Measurements from ENCODE around the gene TSHZ1.

Gene TSHZ1, protein sequence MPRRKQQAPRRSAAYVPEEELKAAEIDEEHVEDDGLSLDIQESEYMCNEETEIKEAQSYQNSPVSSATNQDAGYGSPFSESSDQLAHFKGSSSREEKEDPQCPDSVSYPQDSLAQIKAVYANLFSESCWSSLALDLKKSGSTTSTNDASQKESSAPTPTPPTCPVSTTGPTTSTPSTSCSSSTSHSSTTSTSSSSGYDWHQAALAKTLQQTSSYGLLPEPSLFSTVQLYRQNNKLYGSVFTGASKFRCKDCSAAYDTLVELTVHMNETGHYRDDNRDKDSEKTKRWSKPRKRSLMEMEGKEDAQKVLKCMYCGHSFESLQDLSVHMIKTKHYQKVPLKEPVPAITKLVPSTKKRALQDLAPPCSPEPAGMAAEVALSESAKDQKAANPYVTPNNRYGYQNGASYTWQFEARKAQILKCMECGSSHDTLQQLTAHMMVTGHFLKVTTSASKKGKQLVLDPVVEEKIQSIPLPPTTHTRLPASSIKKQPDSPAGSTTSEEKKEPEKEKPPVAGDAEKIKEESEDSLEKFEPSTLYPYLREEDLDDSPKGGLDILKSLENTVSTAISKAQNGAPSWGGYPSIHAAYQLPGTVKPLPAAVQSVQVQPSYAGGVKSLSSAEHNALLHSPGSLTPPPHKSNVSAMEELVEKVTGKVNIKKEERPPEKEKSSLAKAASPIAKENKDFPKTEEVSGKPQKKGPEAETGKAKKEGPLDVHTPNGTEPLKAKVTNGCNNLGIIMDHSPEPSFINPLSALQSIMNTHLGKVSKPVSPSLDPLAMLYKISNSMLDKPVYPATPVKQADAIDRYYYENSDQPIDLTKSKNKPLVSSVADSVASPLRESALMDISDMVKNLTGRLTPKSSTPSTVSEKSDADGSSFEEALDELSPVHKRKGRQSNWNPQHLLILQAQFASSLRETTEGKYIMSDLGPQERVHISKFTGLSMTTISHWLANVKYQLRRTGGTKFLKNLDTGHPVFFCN (N-terminal part only)

DNA sequence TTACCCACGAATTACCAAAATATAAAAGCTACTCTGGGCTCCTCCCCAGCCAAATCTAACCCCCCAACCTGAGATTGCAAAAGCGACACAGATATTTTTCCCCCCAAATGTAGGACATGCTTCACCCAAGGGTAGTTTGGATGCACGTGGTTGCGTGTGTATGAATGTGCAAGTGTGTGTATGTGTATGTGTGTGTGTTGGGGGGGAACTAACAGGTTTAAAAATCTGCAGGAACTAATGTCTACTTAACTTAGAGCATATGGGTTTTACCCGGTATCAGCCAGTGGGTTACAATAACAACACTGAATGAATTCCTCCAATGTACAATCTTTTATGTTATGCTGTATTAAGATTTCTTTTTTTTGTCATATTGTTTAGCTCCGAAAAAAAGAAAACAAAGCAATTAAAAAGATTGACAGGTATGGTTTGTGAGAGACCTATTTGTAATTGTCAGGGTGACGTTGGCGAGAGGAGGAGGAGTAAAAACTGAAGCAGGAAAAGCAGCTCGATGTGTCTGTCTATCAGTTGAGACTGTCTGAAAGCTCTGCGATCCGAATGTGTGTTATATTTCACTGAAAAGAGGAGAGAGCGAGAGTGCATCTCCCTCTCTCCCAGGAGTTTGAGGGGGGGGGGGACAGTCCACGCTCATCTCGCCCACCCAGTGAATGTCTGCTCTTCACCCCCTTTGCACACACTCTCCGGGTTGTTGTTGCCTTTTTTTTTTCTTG lies at the start of gene TSHZ1:
TSS of gene TSHZ1 (plus strand) at position 524 of the 728 bp plus-strand sequence. CDS start 1,080 bp downstream, outside the sequence.
- DNase-seq (ENCODE audit: low read depth, low spot score) = peak; percentile 54

DNA sequence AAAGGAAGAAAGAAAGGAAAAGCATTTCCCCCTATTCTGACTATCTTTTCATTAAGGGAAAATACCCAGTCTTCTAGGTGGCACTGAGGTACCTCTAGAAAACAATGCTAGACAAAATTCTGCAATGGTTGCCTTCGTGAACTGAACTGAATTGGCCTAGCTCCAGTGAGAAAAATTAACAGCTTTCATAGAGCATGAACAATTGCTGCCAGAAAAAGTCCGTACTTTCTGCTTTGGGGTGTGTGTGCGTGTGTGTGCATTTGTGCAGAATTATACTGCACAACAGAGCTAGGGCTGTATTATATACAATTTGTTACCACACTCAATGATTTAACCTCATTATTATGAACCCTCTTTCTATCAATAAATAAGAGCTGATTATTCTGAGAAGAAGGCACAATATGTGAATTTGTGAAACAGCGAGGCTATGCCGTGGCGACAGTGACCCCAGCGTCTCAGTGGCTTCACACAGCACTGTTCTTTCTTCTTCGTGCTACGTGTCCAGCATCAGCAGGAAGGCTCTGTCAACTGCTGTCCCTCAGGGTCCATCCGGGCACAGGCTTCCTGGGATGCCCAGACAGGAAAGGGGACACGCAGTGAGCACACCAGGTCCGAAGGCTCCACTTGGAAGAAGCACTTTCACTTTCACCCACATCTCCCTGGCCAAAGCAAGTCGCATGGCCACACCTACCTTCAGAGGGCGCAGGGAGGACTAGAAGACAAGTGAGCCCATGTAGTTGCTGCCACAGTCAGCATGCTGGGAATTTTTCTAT lies 49.2 kb upstream of the TSHZ1 start:
- no peak for DNase-seq (ENCODE audit: low read depth, low spot score)

DNA sequence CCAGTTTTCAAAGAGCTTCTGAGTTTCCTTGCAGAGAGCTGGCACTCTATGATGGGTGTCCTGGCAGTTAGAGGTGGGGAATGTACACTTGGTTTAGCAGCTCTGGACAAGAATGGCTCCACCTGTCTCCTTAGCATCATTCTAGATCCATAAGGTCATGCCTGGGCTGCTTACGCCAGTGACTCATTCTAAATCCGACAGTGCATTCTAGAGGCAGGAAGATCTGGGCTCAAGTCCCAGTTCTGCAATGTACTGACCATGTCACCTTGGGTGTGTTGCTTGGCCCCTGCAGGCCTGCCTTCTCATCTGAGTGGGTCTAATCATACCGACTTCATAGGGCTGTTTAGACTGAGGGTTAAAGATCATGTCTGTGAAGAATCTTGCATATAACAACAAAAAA lies 48.1 kb upstream of the TSHZ1 start:
- no peak for DNase-seq (ENCODE audit: low read depth, low spot score)

DNA sequence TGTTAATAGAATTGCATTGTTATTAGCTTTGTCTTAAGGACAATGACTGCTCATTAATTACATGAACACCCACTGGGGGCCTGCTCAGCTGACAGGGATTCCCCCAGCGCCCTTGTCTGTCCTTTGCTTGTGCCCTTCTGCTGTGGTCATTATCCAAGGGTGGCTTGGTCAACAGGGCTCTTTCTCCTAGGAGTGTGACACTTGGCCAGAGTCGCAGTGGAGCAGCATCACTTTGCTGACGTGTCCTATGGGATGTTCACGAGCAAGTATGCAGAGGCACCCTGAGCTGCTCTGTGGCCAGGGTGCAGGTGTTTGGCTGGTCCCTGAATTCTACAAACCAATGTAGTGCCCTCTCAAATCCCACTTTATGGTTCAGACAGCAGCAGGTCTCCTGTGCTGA lies 47.6 kb upstream of the TSHZ1 start:
- no peak for DNase-seq (ENCODE audit: low read depth, low spot score)

DNA sequence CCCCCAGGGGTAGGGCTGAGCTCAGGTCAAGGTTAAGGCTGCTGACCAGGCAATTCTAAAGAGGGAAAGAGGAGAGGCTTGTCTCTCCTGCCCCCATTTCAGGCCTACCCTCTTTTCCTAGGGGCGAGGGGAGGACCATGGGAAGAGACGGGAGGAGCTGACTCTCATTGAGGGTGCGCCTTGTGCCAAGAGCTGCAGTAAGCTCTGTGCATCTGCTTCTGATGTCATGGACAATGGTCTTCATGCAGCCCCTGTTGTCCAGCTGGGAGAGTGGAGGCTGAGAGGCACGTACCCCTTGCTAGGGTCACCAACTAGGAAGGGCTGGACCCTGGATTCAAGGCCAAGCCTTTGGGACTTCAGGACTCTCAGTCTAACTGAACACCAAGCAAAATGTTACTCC lies 46.9 kb upstream of the TSHZ1 start:
- no peak for DNase-seq (ENCODE audit: low read depth, low spot score)

DNA sequence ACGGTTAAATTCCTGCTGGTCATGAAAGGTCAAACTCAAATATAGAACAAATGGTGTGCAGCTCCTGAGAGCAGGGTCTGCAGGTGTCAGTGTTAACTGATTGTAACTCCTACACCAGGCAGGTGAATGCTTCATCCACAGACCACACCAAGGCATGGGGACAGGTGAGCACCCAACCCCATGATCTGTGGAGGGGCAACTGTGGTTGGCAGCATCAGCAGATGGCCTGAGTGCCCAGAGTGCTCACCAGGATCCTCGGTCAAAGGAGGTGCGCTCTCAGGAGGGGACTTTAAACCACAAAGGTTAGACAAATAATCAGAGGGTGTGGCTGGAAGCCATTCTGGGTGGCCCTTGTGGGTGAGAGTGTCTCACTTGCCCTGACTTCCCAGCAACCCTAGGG lies 46.1 kb upstream of the TSHZ1 start:
- DNase-seq (ENCODE audit: low read depth, low spot score) = no peak

DNA sequence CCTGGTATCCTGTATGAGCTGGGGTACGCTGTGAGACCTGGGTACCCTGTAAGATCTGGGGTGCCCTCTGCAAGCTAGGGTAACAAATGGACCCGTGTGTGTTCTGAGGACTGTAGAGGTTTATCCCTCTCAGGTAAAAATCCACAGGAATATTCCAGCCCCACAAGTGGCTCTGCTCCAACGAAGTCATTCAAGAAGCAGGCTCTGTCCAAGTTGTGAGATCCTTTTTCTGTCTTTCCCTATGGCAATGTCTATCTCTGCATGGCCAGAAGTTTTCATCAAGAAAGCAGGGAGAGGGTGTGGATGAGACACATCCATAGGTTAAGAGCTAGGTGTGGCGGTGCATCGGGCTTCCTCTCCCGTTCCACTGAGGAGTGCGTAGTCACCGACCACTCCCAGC lies 44.7 kb upstream of the TSHZ1 start:
- DNase-seq (ENCODE audit: low read depth, low spot score) = no peak

DNA sequence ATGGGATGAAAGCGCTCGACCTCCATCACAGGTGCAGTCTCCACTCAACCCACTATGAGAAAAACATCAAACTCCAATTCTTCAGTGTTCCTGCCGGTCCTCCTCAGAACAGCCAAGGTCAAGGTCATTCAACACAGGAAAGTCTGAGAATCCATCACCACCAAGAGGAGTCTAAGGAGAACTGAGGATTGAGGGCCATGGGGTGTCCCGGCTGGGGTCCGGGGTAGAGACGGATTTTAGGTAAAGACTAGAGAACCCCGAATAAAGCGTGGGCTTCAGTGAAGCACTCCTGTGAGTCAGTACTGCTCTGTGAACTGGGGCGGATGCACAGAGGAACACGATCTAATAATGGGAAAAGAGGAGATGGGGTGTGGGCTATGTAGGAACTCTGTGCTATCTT lies 43.5 kb upstream of the TSHZ1 start:
- no peak for DNase-seq (ENCODE audit: low read depth, low spot score)

DNA sequence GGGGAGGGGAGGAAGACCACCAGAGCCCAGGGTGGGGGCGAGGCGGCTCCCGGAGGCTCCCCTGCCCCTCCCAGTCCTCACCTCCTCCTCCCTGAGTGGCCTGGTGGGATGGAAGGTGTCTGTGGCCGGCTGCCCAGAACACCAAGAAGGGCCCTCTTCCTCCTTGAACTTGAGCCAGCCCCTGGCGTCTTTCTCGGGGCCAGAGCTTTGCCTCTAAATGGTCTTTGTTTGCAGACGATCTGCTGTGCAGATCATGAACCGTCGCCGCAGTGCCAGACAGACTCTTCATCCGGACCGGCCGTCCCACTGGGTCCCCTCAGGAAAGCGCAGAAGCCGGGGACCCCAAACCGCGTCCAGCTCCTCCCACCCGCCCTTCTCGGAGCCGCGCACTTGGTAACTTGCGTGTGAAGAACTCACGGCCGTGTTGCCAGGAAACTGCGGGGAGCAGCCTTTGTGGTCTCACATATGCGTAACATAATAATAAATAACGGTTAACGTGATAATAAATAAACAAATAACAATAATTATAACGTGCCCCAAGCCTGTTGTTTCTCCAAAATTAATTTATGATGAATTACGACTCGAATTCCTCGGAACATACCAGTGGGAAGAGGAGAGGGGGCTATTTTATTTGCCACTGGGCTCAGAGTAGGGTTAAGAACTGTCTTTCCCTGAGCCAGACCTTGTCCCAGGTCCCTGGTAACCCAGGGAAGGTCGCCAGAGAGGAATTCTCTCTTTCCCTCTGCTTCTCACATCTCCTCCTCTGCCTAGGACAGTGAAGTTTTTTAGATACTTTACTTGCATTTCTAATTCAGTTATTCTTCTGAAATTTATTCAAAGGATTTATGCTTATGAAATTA lies 42.6 kb upstream of the TSHZ1 start:
- no peak for DNase-seq (ENCODE audit: low read depth, low spot score)

DNA sequence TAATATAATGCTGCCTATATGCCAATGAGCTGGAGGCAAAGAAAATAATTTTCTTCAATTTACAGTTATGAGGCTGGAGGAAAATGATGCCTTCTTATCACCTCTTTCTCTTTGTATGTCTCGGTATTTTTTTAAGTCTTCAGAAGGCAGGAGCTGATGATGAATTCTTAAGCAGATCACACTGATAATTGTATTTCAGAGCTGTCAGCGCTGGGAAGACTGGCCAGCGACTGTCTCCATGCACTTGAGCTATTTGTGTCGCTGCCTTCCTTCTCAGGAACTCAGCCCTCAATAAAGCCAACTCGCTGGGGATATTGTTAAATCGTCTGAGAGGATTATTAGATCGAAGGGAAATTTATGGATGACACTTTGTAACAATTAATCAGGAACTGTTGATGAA lies 42.0 kb upstream of the TSHZ1 start:
- DNase-seq (ENCODE audit: low read depth, low spot score) = no peak

DNA sequence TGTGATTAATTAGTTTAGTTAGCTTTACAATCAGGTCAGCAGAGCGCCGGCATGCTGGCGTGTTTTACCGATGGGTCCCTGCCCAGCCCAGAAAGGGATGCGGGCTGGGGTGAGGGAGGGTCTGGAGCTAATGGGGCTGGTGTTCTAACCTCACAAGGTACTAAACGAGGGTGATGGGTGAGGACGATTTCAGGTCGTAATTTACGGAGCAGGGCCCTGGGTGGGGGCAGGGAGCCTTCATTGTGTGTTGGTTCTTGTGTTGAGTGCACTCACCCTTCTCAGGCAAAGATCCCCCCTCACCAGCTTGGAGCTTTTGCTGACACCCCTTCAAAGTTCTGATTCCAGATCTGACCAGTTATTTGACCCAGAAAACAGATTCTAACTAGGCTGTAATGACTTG lies 41.2 kb upstream of the TSHZ1 start:
- DNase-seq (ENCODE audit: low read depth, low spot score) = no peak

DNA sequence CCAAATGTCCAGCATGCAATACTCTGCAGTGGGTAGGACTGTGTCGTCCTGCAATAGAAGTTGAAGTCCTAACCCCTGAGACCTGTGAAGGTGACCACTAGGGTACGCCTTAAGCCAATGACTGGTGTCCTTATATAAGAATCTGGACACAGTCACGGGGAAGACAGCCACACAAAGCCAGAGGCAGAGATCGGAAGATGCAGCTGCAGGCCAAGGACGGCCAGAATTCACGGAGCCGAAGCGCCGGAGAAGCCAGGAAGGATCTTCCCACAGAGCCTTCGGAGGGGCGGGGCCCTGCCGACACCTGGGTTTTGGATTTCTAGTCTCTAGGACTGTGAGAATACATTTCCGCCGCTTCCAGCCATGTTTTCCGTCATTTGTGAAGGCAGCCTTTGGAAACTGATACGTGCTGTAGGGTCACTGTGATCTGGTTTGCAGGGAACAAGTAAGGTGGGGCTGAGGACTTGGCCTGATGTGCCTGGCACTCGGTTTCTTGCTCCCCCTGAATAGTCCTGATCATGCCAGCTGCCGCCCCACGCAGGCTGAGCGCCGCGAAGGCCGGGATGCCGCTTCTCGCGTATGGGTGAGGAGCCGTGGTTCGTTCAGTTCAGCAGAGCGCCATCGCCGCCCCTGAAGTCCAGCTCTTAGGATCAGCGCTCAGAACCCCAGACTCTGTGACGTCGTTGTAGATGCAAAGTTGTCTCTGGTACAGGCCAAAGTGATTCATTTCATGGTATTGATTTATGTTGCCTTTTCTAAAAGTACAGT lies 40.4 kb upstream of the TSHZ1 start:
- DNase-seq (ENCODE audit: low read depth, low spot score) = no peak

DNA sequence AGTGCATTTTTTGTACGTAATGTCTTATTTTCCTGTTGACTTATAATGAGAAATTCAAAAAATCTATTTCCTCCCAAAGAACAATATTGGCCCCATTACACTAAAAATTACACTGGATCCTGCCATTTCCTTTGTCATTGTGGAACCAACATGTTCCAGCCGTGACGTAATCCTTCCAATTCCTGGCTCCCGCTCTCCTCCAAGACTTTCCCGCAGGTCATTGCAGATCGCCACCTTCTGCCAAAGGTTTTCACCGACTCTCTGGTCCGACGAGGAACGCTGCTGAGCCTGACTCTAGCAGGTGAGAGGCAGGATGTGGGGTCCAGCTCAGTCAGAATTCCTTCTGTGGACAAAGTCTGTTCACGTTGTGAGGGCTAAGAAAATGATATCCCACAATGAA lies 39.7 kb upstream of the TSHZ1 start:
- DNase-seq (ENCODE audit: low read depth, low spot score) = no peak

DNA sequence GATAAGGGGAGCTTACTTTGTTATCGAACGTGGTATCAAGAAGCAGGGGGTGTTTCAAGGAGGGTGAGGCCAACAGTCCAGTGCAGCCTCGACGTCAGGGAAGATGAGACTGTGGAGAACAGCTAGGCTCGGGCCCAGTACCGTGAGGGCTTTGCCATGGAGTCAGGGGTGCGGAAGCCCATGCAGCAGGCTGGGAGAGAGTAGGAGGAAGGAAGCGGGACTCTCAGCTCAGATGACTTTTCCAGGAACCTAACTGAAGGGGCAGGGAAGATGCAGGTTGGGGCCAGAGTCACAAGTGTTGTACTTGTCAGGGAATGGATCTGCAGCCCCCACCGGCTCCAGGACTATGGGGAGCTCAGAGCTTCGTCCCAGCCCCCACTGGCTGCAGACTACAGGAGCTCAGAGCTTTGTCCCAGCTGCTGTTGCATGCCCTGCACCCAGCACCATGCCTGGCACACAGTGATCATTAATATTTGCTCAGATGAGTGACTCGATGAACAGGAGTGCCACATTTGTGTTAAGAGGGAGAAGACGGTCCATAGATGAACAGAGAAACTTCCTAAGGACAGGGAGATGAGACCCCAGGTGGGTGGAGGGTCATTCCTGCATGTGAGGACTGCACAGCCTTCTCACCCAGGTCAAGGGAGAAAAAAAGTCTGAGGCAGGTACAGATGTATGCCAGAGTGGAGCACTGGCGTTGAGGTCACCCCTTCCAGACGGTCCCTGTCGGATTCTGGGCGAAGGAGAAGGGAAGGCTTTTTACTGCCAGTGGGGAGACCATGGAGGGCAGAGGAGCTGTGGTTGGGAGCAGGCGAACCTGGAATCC lies 38.1 kb upstream of the TSHZ1 start:
- no peak for DNase-seq (ENCODE audit: low read depth, low spot score)

DNA sequence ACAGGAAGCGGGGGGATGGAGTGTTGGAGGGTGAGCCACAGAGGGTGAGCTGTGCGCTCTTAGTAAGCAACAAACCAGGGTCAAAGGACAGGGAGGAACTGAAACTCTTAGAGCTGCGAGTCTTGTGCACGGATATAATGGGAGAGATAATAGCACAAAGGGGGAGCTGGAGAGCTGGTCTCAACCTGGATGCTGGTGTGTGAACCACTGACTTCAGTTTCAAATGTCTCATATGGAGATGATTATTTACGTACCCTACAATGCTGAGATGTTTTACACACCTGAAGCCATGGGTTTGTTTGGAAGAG lies 37.5 kb upstream of the TSHZ1 start:
- DNase-seq (ENCODE audit: low read depth, low spot score) = no peak

DNA sequence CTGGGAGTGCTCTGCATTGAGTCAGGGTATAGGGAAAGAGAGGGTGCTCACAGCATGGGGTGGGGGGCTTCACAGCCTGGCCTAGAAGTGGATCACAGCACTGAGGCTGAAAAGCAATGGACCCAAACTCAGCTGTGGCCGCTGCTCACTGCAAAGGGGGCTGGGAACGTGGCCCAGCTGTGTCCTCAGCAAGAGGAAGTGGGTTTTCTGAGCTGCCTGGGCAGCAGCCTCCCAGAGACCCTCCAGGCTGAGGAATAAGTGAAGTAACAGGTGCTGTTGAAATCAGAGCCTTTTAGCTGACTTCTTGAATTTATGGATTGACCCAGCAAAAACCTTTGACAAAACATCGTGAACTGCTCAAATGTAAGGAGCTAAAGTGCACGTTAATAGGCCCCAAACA lies 36.9 kb upstream of the TSHZ1 start:
- DNase-seq (ENCODE audit: low read depth, low spot score) = no peak

DNA sequence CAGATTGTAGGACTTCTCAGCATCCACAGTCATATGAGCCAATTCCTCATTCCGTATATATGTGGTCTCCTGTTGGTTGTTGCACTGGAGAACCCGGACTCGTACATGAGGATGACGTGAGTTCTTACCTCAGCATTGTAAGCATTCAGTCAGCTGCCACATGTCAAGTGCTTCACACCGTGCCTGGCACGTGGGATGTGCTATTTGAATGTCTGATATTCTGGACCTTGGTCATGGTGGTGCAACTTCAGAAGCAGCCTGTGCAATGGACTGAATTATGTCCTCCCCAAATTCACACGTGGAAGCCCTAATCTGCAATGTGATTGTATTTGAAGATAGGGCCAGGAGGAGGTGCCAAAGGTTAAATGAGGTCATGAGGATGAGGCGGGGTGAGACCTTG lies 33.7 kb upstream of the TSHZ1 start:
- DNase-seq (ENCODE audit: low read depth, low spot score) = no peak

DNA sequence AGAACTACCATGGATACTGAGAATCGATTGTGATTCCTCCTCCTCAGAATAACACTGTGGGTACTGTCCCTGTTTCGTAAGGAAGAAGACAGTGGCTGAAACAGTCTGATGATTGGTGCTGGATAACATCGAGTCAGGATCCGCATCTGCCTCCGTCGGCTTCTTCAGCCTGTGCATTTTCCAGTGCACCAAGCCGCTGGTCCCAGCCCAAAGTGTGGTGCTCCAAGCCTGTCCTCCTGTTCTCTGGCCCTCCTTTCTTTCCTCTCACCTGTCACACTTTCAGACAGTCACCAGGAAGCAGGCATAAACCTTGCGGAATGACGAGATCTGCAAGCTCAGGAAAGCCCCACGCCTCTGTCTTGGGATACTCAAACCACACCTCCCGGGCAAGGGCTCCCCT lies 32.2 kb upstream of the TSHZ1 start:
- DNase-seq (ENCODE audit: low read depth, low spot score) = no peak

All from activated CD4-positive, CD25-positive, alpha-beta regulatory T cell treated with anti-CD3 and anti-CD28 coated beads, Interleukin-2, amount 50 U/mL, for 16 hours (primary cell).